ENCODE measurements around the gene ASB3. TPM values are rescaled to one million over a fixed set of nuclear protein-coding genes. Genes with fewer than 3 reads are reported as not detected.

The ASB3 gene
- total and polyA plus RNA-seq, 2 donors (not counting 1 experiment from before 2014, with no cell fraction given), result 15.9 to 30.7 TPM

DNA sequence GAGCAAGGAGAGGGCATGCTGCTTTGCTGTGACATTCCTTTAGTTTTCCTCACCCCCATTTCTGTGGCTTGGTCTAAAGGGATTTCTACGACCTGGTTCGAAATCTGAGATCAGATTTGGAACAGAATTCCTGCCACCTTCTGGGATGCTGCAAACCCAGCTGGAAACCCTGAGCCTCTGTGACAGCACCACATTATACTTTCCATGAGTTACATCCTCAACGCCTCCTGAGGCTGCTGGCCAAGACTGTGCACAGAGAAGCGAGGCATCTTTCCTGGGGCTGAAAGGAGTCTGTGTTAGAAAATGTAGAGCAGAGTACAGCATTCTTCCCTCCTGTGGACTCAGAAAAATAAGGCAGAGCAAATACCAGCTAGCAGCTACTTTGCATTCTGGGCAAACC lies 157.3 kb downstream of the ASB3 start:
- H3K4me3 ChIP-seq (ENCODE audit: control extremely low read depth in 1 of 5, extremely low read depth in 1 of 5, insufficient read depth in 1 of 5, low read depth in 2 of 5, low read length in 4 of 5), result no peak overlapping the region
- H3K4me2 ChIP-seq (replicated peaks; ENCODE audit: low read depth, low read length, poor library complexity, severe bottlenecking), result no peak overlapping the region
- TF ChIP-seq CTCF (IDR thresholded peaks at IDR 0.05) (no peak), EZH2 (IDR thresholded peaks at IDR 0.05; ENCODE audit: borderline replicate concordance, insufficient read depth, low read depth, low read length, poor library complexity, severe bottlenecking) (no peak)
- no peaks in the 10 kb centered on the region for H3K4me1 Mint-ChIP-seq
- H3K4me1 ChIP-seq (ENCODE audit: control insufficient read depth in 2 of 2, insufficient read depth in 2 of 2, low read length in 2 of 2), result no peaks in the 10 kb centered on the region
- no peak for DNase-seq
- H2AFZ ChIP-seq (ENCODE audit: insufficient read depth, low read depth, low read length, poor library complexity, severe bottlenecking), result no peak overlapping the region
- no peaks in the 10 kb centered on the region for H3K79me2 ChIP-seq (ENCODE audit: control insufficient read depth, insufficient read depth, low read length)
- H3K4me3 Mint-ChIP-seq, result no peak overlapping the region
- H3K9ac ChIP-seq (ENCODE audit: low read length), result no peak overlapping the region
- no peaks in the 10 kb centered on the region for H3K27me3 Mint-ChIP-seq
- no peaks in the 10 kb centered on the region for H3K9me3 ChIP-seq (ENCODE audit: control extremely low read depth in 1 of 3, control insufficient read depth in 2 of 3, insufficient read depth in 1 of 3, low read length in 2 of 3)
- H3K27ac Mint-ChIP-seq, result no peak overlapping the region
- no peaks in the 10 kb centered on the region for H3K36me3 ChIP-seq (replicated peaks in 1 of 2; ENCODE audit: control extremely low read depth in 1 of 2, control insufficient read depth in 1 of 2, extremely low read depth in 1 of 2, insufficient read depth in 2 of 2, low read length in 1 of 2)
- no peaks in the 10 kb centered on the region for H3K9me3 Mint-ChIP-seq (ENCODE audit: insufficient read depth)
- 83% methylated on average over 2 of the region's 4 CpGs for WGBS (ENCODE audit: insufficient coverage)
- H4K20me1 ChIP-seq (ENCODE audit: control insufficient read depth, insufficient read depth, low read length, poor library complexity, severe bottlenecking), result no peaks in the 10 kb centered on the region
- no peak overlapping the region for H3K27ac ChIP-seq (ENCODE audit: low read length in 2 of 2)
- H3K27me3 ChIP-seq (replicated peaks in 1 of 4; ENCODE audit: control extremely low read depth in 1 of 4, control insufficient read depth in 3 of 4, insufficient read depth in 4 of 4, low read length in 3 of 4), result no peaks in the 10 kb centered on the region
- ChIA-PET POLR2A (no interaction called here), CTCF (no interaction called here)
- no peak for ATAC-seq (ENCODE audit: low read depth)
- intact Hi-C loops (cut with micrococcal nuclease), result no loop called here

- H2AFZ ChIP-seq (ENCODE audit: insufficient read depth, low read depth, low read length, poor library complexity, severe bottlenecking), result no peak overlapping the region
- intact Hi-C loops (cut with micrococcal nuclease), result no loop called here
- 100% methylated on average over 4 of the region's 6 CpGs for WGBS (ENCODE audit: insufficient coverage)
- no peaks in the 10 kb centered on the region for H3K79me2 ChIP-seq (ENCODE audit: control insufficient read depth, insufficient read depth, low read length)
- Mint-ChIP-seq H3K4me3 (no peak overlapping the region), H3K27ac (no peak overlapping the region), H3K9me3 (ENCODE audit: insufficient read depth) (no peaks in the 10 kb centered on the region), H3K4me1 (no peaks in the 10 kb centered on the region), H3K27me3 (no peaks in the 10 kb centered on the region)
- CTCF ChIA-PET, result no interaction called here
- TF ChIP-seq EZH2 (IDR thresholded peaks at IDR 0.05; ENCODE audit: borderline replicate concordance, insufficient read depth, low read depth, low read length, poor library complexity, severe bottlenecking) (no peak), CTCF (IDR thresholded peaks at IDR 0.05) (no peak)
- no peak for DNase-seq
- H3K4me3 ChIP-seq (ENCODE audit: control extremely low read depth in 1 of 5, extremely low read depth in 1 of 5, insufficient read depth in 1 of 5, low read depth in 2 of 5, low read length in 4 of 5), result no peak overlapping the region
- H4K20me1 ChIP-seq (ENCODE audit: control insufficient read depth, insufficient read depth, low read length, poor library complexity, severe bottlenecking), result no peaks in the 10 kb centered on the region
- no peaks in the 10 kb centered on the region for H3K27me3 ChIP-seq (replicated peaks in 1 of 4; ENCODE audit: control extremely low read depth in 1 of 4, control insufficient read depth in 3 of 4, insufficient read depth in 4 of 4, low read length in 3 of 4)
- H3K36me3 ChIP-seq (replicated peaks in 1 of 2; ENCODE audit: control extremely low read depth in 1 of 2, control insufficient read depth in 1 of 2, extremely low read depth in 1 of 2, insufficient read depth in 2 of 2, low read length in 1 of 2), result no peaks in the 10 kb centered on the region
- POLR2A ChIA-PET, result no interaction called here
- H3K9ac ChIP-seq (ENCODE audit: low read length), result no peak overlapping the region
- no peak overlapping the region for H3K27ac ChIP-seq (ENCODE audit: low read length in 2 of 2)
- H3K4me2 ChIP-seq (replicated peaks; ENCODE audit: low read depth, low read length, poor library complexity, severe bottlenecking), result no peak overlapping the region
- no peaks in the 10 kb centered on the region for H3K4me1 ChIP-seq (ENCODE audit: control insufficient read depth in 2 of 2, insufficient read depth in 2 of 2, low read length in 2 of 2)
- ATAC-seq (ENCODE audit: low read depth), result no peak
- no peaks in the 10 kb centered on the region for H3K9me3 ChIP-seq (ENCODE audit: control extremely low read depth in 1 of 3, control insufficient read depth in 2 of 3, insufficient read depth in 1 of 3, low read length in 2 of 3)
Measured at GRCh38 chr2:53629001-53629400, 157.8 kb downstream of the ASB3 start.

Data from B cell (primary cell).